ENCODE measurements around the gene ERICH6.

DNA sequence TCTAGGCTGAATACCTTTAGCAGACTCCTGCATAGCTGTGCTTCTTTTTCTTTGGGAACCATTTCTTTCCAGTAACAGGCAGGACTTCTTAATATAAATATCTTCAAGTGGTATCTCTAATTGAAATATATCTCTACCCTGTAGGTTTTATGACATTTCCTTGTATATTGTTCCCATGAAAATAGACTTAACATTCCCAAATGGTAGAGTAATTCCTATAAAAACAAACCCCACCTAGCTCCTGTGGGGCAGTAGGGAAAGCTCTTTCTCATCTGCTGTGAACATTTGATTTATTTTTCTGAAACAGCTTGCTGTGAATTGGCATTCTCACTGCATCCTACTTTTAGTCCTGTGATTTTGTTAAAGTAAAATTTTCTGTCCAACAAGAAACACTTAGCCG, 79.8 kb downstream of the ERICH6 start:
- TF ChIP-seq CTCF (IDR thresholded peaks at IDR 0.05): no peak
- TF ChIP-seq POLR2AphosphoS5 (IDR thresholded peaks at IDR 0.05): no peak
- TF ChIP-seq POLR2A (IDR thresholded peaks at IDR 0.05): no peak
- TF ChIP-seq EP300 (IDR thresholded peaks at IDR 0.05): no peak
